ENCODE measurements around the gene PRDM16. TPM values are rescaled to one million over a fixed set of nuclear protein-coding genes. Genes with fewer than 3 reads are reported as not detected.

Gene PRDM16
- total and polyA plus RNA-seq, 2 of the 8 experiments (the other 6 are each of a cell fraction or from before 2014, with no cell fraction given) = 0.39 to 0.43 TPM

- TF ChIP-seq GTF2F1 (IDR thresholded peaks at IDR 0.05; ENCODE audit: borderline replicate concordance, low read depth, low read length) = no peak
- TF ChIP-seq POLR2A (IDR thresholded peaks at IDR 0.05; ENCODE audit: control extremely low read depth in 1 of 2, low read depth in 2 of 2, low read length in 2 of 2) = no peak
- no peak for TF ChIP-seq CEBPB (IDR thresholded peaks at IDR 0.05; ENCODE audit: low read depth, low read length)
- TF ChIP-seq YY1 (IDR thresholded peaks at IDR 0.05; ENCODE audit: low read depth, low read length) = no peak
- no peak for TF ChIP-seq CHD7 (IDR thresholded peaks at IDR 0.05; ENCODE audit: insufficient replicate concordance, low read length)
Observed at GRCh38 chr1:3064901-3065300, 4.1 kb upstream of the PRDM16 start (continued).

All from H1 (cell line).